K562 (cell line): Measurements from ENCODE around the gene MYO3B. TPM values are rescaled to one million over a fixed set of nuclear protein-coding genes. Genes with fewer than 3 reads are reported as not detected.

ENCODE experiments used
- ADNP ChIP-seq: fragments of 200-800 bp; sonication (Bioruptor generic); IDR thresholded peaks from 2 replicates; pipeline ENCODE4 v1.6.1; 2016; ENCODE audit warnings: missing genetic modification characterization, missing compliant biosample characterization
- ARNT ChIP-seq, 2 experiments: fragments of 450-650 bp; IDR thresholded peaks; 2 replicates each; pipeline ENCODE4 v1.6.1; 2016; ENCODE audit warnings: mild to moderate bottlenecking in 1 of 2
- C11orf30 ChIP-seq: fragments of 450-650 bp; IDR thresholded peaks from 2 replicates; pipeline ENCODE4 v1.6.1; 2016; ENCODE audit warnings: low read depth, mild to moderate bottlenecking
- CEBPG ChIP-seq, 3 experiments: fragments of 200-800 bp in 1 of 3; sonication (Bioruptor generic) in 1 of 3; sonication (generic) in 1 of 3; formaldehyde crosslinking in 1 of 3; IDR thresholded peaks in 2 of 3; conservative IDR thresholded peaks in 1 of 3; 2 replicates each; pipeline versions ENCODE4 v1.6.1 to v1.8.0; 2016 to 2022; ENCODE audit warnings: missing compliant biosample characterization in 2 of 3, missing genetic modification characterization in 2 of 3, mild to moderate bottlenecking in 1 of 3, missing genetic modification reagents in 1 of 3
- ERF ChIP-seq: fragments of 450-650 bp; formaldehyde crosslinking; IDR thresholded peaks from 2 replicates; pipeline ENCODE4 v1.4.0; 2020; ENCODE audit warnings: mild to moderate bottlenecking, mixed read lengths
- EWSR1 ChIP-seq: fragments of 450-650 bp; IDR thresholded peaks from 2 replicates; pipeline ENCODE4 v1.6.1; 2018; ENCODE audit warnings: borderline replicate concordance, mild to moderate bottlenecking, low read depth, moderate library complexity; ENCODE audit not compliant: partially characterized antibody
- FOXK2 ChIP-seq, 2 experiments: fragments of 450-650 bp; IDR thresholded peaks in 1 of 2; conservative IDR thresholded peaks in 1 of 2; 2 replicates each; pipeline ENCODE4 v1.6.1; 2016; ENCODE audit warnings: low read depth in 2 of 2, mild to moderate bottlenecking in 1 of 2
- JUN ChIP-seq, 2 experiments: sonication (generic) in 1 of 2; formaldehyde crosslinking in 1 of 2; IDR thresholded peaks; 2 replicates each; pipeline versions ENCODE4 v1.6.1 to v1.8.0; 2012 to 2022; ENCODE audit warnings: borderline replicate concordance in 2 of 2, mild to moderate bottlenecking in 2 of 2, improper control_type of control experiment in 1 of 2, low read depth in 1 of 2, low read length in 1 of 2, missing genetic modification reagents in 1 of 2
- JUND ChIP-seq, 2 experiments: IDR thresholded peaks; 2 replicates in 1 of 2; 3 replicates in 1 of 2; pipeline ENCODE4 v1.6.1; 2011; ENCODE audit warnings: borderline replicate concordance in 2 of 2, low read depth in 2 of 2, low read length in 2 of 2, improper control_type of control experiment in 1 of 2, missing biosample characterization in 1 of 2, missing genetic modification characterization in 1 of 2, missing genetic modification reagents in 1 of 2
- MAFK ChIP-seq: IDR thresholded peaks from 2 replicates; pipeline ENCODE4 v1.6.1; 2011; ENCODE audit warnings: low read length, improper control_type of control experiment
- NFE2L1 ChIP-seq: fragments of 450-650 bp; IDR thresholded peaks from 2 replicates; pipeline ENCODE4 v1.6.1; 2016; ENCODE audit warnings: missing genetic modification characterization, low read depth, mild to moderate bottlenecking, missing compliant biosample characterization, moderate library complexity, borderline replicate concordance
- PHTF2 ChIP-seq: fragments of 250-450 bp; sonication (Bioruptor Pico); IDR thresholded peaks from 2 replicates; pipeline ENCODE4 v1.5.0; 2021; ENCODE audit warnings: mild to moderate bottlenecking
- POLR2H ChIP-seq: IDR thresholded peaks from 2 replicates; pipeline ENCODE4 v1.6.1; 2016; ENCODE audit warnings: missing genetic modification characterization, low read depth, mild to moderate bottlenecking, control low read depth, missing compliant biosample characterization, moderate library complexity
- RAD51 ChIP-seq: fragments of 450-650 bp; IDR thresholded peaks from 2 replicates; pipeline ENCODE4 v1.7.1; 2016; ENCODE audit warnings: low read depth, mild to moderate bottlenecking, borderline replicate concordance
- SAFB ChIP-seq: fragments of 200-400 bp; formaldehyde crosslinking; IDR thresholded peaks from 2 replicates; pipeline ENCODE4 v1.6.1; 2017; ENCODE audit warnings: low read depth, low read length, borderline replicate concordance
- SOX6 ChIP-seq: fragments of 450-650 bp; IDR thresholded peaks from 2 replicates; pipeline ENCODE4 v1.6.1; 2014; ENCODE audit warnings: mild to moderate bottlenecking
- STAG1 ChIP-seq: sonication (generic); formaldehyde crosslinking; IDR thresholded peaks from 2 replicates; pipeline ENCODE4 v1.5.0; 2020; ENCODE audit warnings: missing genetic modification reagents, borderline replicate concordance
- UBTF ChIP-seq, 2 experiments: IDR thresholded peaks; 2 replicates each; pipeline ENCODE4 v1.6.1; 2012; ENCODE audit warnings: improper control_type of control experiment in 2 of 2, low read depth in 2 of 2, low read length in 2 of 2, borderline replicate concordance in 1 of 2
- ZFPM2 ChIP-seq: fragments of 250-450 bp; sonication (Bioruptor Pico); IDR thresholded peaks from 2 replicates; pipeline ENCODE4 v1.5.1; 2022; ENCODE audit warnings: mild to moderate bottlenecking
- ZNF124 ChIP-seq: sonication (generic); formaldehyde crosslinking; IDR thresholded peaks from 2 replicates; pipeline ENCODE4 v1.8.1; 2022; ENCODE audit warnings: missing genetic modification reagents
- ZNF140 ChIP-seq: fragments of 250-450 bp; sonication (Bioruptor Pico); IDR thresholded peaks from 2 replicates; pipeline ENCODE4 v1.8.0; 2021; ENCODE audit warnings: moderate library complexity, mild to moderate bottlenecking, inconsistent platforms
- ZNF644 ChIP-seq: fragments of 200-800 bp; sonication (Bioruptor generic); IDR thresholded peaks from 2 replicates; pipeline ENCODE4 v1.6.1; 2016; ENCODE audit warnings: low read depth, missing genetic modification characterization, missing compliant biosample characterization
- ZNF655 ChIP-seq: fragments of 250-450 bp; sonication (Bioruptor Pico); IDR thresholded peaks from 2 replicates; pipeline ENCODE4 v1.5.0; 2021
- polyA plus RNA-seq, 8 experiments: library from polyadenylated mRNA; depleted of rRNA in 4 of 8; stranded (reverse) in 5 of 8; unstranded in 3 of 8; fragments of >200 nt; fragmentation: Nextera tagmentation in 2 of 8; fragmentation: Illumina TruSeq in 1 of 8; extraction: Ambion mirVana in 2 of 8; extraction: Trizol in 1 of 8; gene quantifications; 2 replicates each; pipeline versions ENCODE4 v1.2.1 to v1.2.3, GENCODE V29; 2011 to 2014; ENCODE audit warnings: inconsistent platforms in 1 of 8, missing spikeins in 1 of 8
- total RNA-seq, 7 experiments: library from RNA; depleted of rRNA in 6 of 7; stranded (reverse); fragments of >200 nt in 6 of 7; fragmentation: Illumina TruSeq in 2 of 7; extraction: Trizol in 2 of 7; gene quantifications; 2 replicates each; pipeline versions ENCODE4 v1.2.1 to v1.2.3, GENCODE V29; 2011 to 2021; ENCODE audit warnings: low replicate concordance in 1 of 7

Gene MYO3B
- total and polyA plus RNA-seq, 9 of the 15 experiments (the other 6 are each of a cell fraction or from before 2014, with no cell fraction given), result 2.7 to 6.5 (median 3.6) TPM

GRCh38 chr2:170467568-170468422, 289.8 kb downstream of the MYO3B start (continued):
- TF ChIP-seq ZNF644 (tag), result peak; percentile 67; the same call in 1 of the 2 replicates
- no peak for TF ChIP-seq SAFB
- no peak for TF ChIP-seq NFE2L1 (tag)
- peak; percentile 57 for TF ChIP-seq POLR2H (tag)
- no peak for TF ChIP-seq PHTF2 (CRISPR knock-in tag)
- peak; percentile 89 for TF ChIP-seq MAFK
- no peak for TF ChIP-seq ARNT (IDR thresholded peaks at IDR 0.05)
- peak; percentile 98 for TF ChIP-seq C11orf30
- TF ChIP-seq UBTF (IDR thresholded peaks at IDR 0.05; ENCODE audit: borderline replicate concordance in 1 of 2, low read depth in 2 of 2, low read length in 2 of 2), result no peak
- no peak for TF ChIP-seq ERF (CRISPR knock-in tag)
- no peak for TF ChIP-seq EWSR1
- no peak for TF ChIP-seq FOXK2 (conservative IDR thresholded peaks at IDR 0.05 in 1 of 2, IDR thresholded peaks at IDR 0.05 in 1 of 2; ENCODE audit: low read depth in 2 of 2)
- TF ChIP-seq ZNF140 (CRISPR knock-in tag), result no peak
- no peak for TF ChIP-seq ZNF655 (CRISPR knock-in tag)
- TF ChIP-seq SOX6, result 0 out of 2 replicates have a peak, but pooled peaks have one; percentile 14
- no peak for TF ChIP-seq RAD51
- TF ChIP-seq JUN (IDR thresholded peaks at IDR 0.05; ENCODE audit: borderline replicate concordance, low read depth, low read length), result peak; percentile 73
- no peak for TF ChIP-seq JUN (CRISPR knock-in tag; IDR thresholded peaks at IDR 0.05; ENCODE audit: borderline replicate concordance)
- peak; percentile 86; the same call in 1 of the 2 replicates for TF ChIP-seq JUND (IDR thresholded peaks at IDR 0.05; ENCODE audit: borderline replicate concordance, low read depth, low read length)
- TF ChIP-seq JUND (tag; IDR thresholded peaks at IDR 0.05; ENCODE audit: borderline replicate concordance, low read depth, low read length), result peak; percentile 72
- TF ChIP-seq CEBPG (CRISPR knock-in tag; IDR thresholded peaks at IDR 0.05), result no peak
- 0 out of 4 replicates have a peak, but pooled peaks of 1 of the 2 experiments have one; percentile 8 for TF ChIP-seq CEBPG (tag; conservative IDR thresholded peaks at IDR 0.05 in 1 of 2, IDR thresholded peaks at IDR 0.05 in 1 of 2)
- no peak for TF ChIP-seq ADNP (tag)
- TF ChIP-seq ZFPM2 (CRISPR knock-in tag), result no peak
- no peak for TF ChIP-seq STAG1 (CRISPR knock-in tag)
- no peak for TF ChIP-seq ZNF124
